ENCODE results near the gene ZNF512. TPM values are rescaled to one million over a fixed set of nuclear protein-coding genes. Genes with fewer than 3 reads are reported as not detected.
"Not testable (repeated sequence)": the region's sequence is repeated elsewhere in the genome, so short reads cannot be mapped to it uniquely, and the experiment has no call there.

ZNF512 gene
- polyA plus RNA-seq, 5 donors = 61.9 to 89.3 (median 87.2) TPM

- DNase-seq = no peak
Observed at GRCh38 chr2:27581417-27582128, 1.3 kb upstream of the ZNF512 start.

GRCh38 chr2:27582129-27582694, 630 bp upstream of the ZNF512 start:
- DNase-seq = no peak

- no peak for DNase-seq
Observed at GRCh38 chr2:27583390-27583915, 611 bp downstream of the ZNF512 start.

- no peak for DNase-seq
Observed at GRCh38 chr2:27584597-27584996, 1.8 kb downstream of the ZNF512 start.

GRCh38 chr2:27587025-27587424, 4.2 kb downstream of the ZNF512 start:
- DNase-seq = no peak

- no peak for DNase-seq
Observed at GRCh38 chr2:27588308-27588707, 5.5 kb downstream of the ZNF512 start.

- no peak for DNase-seq
Observed at GRCh38 chr2:27591745-27592144, 8.9 kb downstream of the ZNF512 start.

- DNase-seq = no peak
Observed at GRCh38 chr2:27593240-27593639, 10.4 kb downstream of the ZNF512 start.

GRCh38 chr2:27594020-27594703, 11.3 kb downstream of the ZNF512 start:
- not testable (repeated sequence) for DNase-seq

- not testable (repeated sequence) for DNase-seq
Observed at GRCh38 chr2:27595412-27595811, 12.6 kb downstream of the ZNF512 start.

- DNase-seq = no peak
Observed at GRCh38 chr2:27596627-27597026, 13.8 kb downstream of the ZNF512 start.

- DNase-seq = no peak
Observed at GRCh38 chr2:27606611-27607010, 23.8 kb downstream of the ZNF512 start.

GRCh38 chr2:27613985-27614384, 31.1 kb downstream of the ZNF512 start:
- DNase-seq = no peak

- DNase-seq = no peak
Observed at GRCh38 chr2:27615316-27615715, 32.5 kb downstream of the ZNF512 start.

- DNase-seq = no peak
Observed at GRCh38 chr2:27621524-27621923, 38.7 kb downstream of the ZNF512 start.

GRCh38 chr2:27622921-27623384, 40.1 kb downstream of the ZNF512 start:
- no peak for DNase-seq

- DNase-seq = no peak
Observed at GRCh38 chr2:27624943-27625342, 42.1 kb downstream of the ZNF512 start.

GRCh38 chr2:27626323-27626722, 43.5 kb downstream of the ZNF512 start:
- not testable (repeated sequence) for DNase-seq

- not testable (repeated sequence) for DNase-seq
Observed at GRCh38 chr2:27626921-27627320, 44.1 kb downstream of the ZNF512 start.

- peak in 1 of 2 donors; percentile 2 for DNase-seq
Observed at GRCh38 chr2:27627963-27628766, 45.3 kb downstream of the ZNF512 start.

GRCh38 chr2:27628767-27629709, 46.2 kb downstream of the ZNF512 start, which contains the start of the genes CCDC121 and GPN1:
Gene CCDC121, minus strand, starts transcription at chr2:27629012. Its CDS starts 1,213 bp downstream, at chr2:27627799.
Gene GPN1, plus strand, starts transcription at chr2:27629050. Its CDS starts 9 bp downstream, at chr2:27629059.
- peak; percentile 75 for DNase-seq
